ENCODE data around the gene RAD54L2.

RAD54L2 gene

GRCh38 chr3:51568036-51568435 is 29.5 kb downstream of the RAD54L2 start:
- TF ChIP-seq CTCF (IDR thresholded peaks at IDR 0.05; ENCODE audit: control insufficient read depth, extremely low read depth, insufficient read depth) = no peak
- no peak overlapping the region for H3K4me3 ChIP-seq (ENCODE audit: low read depth, low read length)
- DNase-seq (ENCODE audit: low read depth) = no peak

- no peak overlapping the region for H3K4me3 ChIP-seq (ENCODE audit: low read depth, low read length)
- TF ChIP-seq CTCF (IDR thresholded peaks at IDR 0.05; ENCODE audit: control insufficient read depth, extremely low read depth, insufficient read depth) = no peak
- DNase-seq (ENCODE audit: low read depth) = no peak
Observed at GRCh38 chr3:51568996-51569395, 30.5 kb downstream of the RAD54L2 start.

- no peak for TF ChIP-seq CTCF (IDR thresholded peaks at IDR 0.05; ENCODE audit: control insufficient read depth, extremely low read depth, insufficient read depth)
- DNase-seq (ENCODE audit: low read depth) = no peak
- H3K4me3 ChIP-seq (ENCODE audit: low read depth, low read length) = no peak overlapping the region
Observed at GRCh38 chr3:51578238-51578637, 39.7 kb downstream of the RAD54L2 start.

- TF ChIP-seq CTCF (IDR thresholded peaks at IDR 0.05; ENCODE audit: control insufficient read depth, extremely low read depth, insufficient read depth) = no peak
- no peak for DNase-seq (ENCODE audit: low read depth)
- H3K4me3 ChIP-seq (ENCODE audit: low read depth, low read length) = no peak overlapping the region
Observed at GRCh38 chr3:51580418-51580817, 41.9 kb downstream of the RAD54L2 start.

- TF ChIP-seq CTCF (IDR thresholded peaks at IDR 0.05; ENCODE audit: control insufficient read depth, extremely low read depth, insufficient read depth) = no peak
- no peak overlapping the region for H3K4me3 ChIP-seq (ENCODE audit: low read depth, low read length)
- no peak for DNase-seq (ENCODE audit: low read depth)
Observed at GRCh38 chr3:51581524-51581923, 43.0 kb downstream of the RAD54L2 start.

GRCh38 chr3:51585197-51585596 is 46.7 kb downstream of the RAD54L2 start:
- TF ChIP-seq CTCF (IDR thresholded peaks at IDR 0.05; ENCODE audit: control insufficient read depth, extremely low read depth, insufficient read depth) = no peak
- H3K4me3 ChIP-seq (ENCODE audit: low read depth, low read length) = no peak overlapping the region
- DNase-seq (ENCODE audit: low read depth) = no peak

GRCh38 chr3:51585871-51586270 is 47.4 kb downstream of the RAD54L2 start:
- TF ChIP-seq CTCF (IDR thresholded peaks at IDR 0.05; ENCODE audit: control insufficient read depth, extremely low read depth, insufficient read depth) = no peak
- no peak overlapping the region for H3K4me3 ChIP-seq (ENCODE audit: low read depth, low read length)
- DNase-seq (ENCODE audit: low read depth) = no peak

All from LNCaP clone FGC (cell line).